ENCODE results near the gene C5orf58.

Gene C5orf58

GRCh38 chr5:170277867-170278281, 45.1 kb downstream of the C5orf58 start:
- H3K27ac ChIP-seq, result no peak overlapping the region
- TF ChIP-seq FOXP2 (optimal IDR thresholded peaks at IDR 0.05; ENCODE audit: control extremely low read depth, extremely low read length, insufficient read depth) (no peak), POLR2AphosphoS5 (IDR thresholded peaks at IDR 0.05; ENCODE audit: borderline replicate concordance, low read depth, low read length) (no peak), EZH2 (IDR thresholded peaks at IDR 0.05) (no peak)
- DNase-seq (ENCODE audit: low read depth, low spot score), result no peak

DNA sequence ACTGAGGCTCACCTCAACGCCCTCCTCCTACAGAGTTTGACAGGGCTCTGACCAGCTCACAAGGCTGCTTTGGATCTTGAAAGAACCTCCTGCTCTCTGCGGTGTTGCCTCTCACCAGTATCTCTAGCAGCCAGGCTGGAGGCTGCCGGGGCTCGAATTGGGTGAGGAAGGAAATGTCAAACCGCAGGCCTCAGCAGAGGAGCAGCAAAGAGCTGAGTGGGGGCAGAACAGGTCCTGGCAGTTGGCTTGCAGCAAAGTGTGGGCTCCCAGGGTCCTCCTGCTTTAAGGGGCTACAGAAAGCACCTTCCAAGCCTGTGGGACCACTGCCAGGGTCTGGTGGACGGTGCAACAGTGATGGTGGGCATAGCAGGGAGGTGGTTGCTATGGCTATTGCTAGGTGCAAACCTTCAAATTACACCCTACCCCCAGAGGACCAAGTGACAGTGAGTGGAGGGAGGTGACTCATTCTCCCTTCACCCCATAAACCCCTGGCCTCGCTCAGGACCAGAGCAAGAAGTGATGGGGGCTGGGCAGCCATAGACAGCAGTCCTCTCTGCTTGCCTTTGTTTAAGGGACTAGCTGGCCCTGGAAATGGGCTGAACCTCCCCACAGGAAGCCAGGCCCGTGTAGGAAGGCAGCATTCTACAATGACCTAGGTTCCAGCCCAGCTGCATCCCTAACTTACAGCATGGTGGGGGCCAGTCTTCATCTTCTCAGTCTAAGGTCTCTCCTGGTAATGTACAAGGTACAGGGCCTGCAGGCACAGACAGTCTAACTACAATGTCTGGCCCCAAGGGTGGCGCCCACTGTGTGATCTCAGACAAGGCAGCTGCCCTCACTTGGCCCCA, 46.0 kb downstream of the C5orf58 start:
- DNase-seq (ENCODE audit: low read depth, low spot score), result no peak
- Histone ChIP-seq H3K4me3 (no peak overlapping the region), H3K36me3 (ENCODE audit: insufficient read depth, low read length) (no peaks in the 10 kb centered on the region), H3K9ac (ENCODE audit: insufficient read length) (no peak overlapping the region), H3K27ac (no peak overlapping the region), H3K9me3 (ENCODE audit: low read depth, low read length) (no peaks in the 10 kb centered on the region)
- TF ChIP-seq FOXP2 (optimal IDR thresholded peaks at IDR 0.05; ENCODE audit: control extremely low read depth, extremely low read length, insufficient read depth) (no peak), EZH2 (IDR thresholded peaks at IDR 0.05) (no peak)

More at GRCh38 chr5:170277867-170278281, 45.1 kb downstream of the C5orf58 start:
- no peak overlapping the region for H3K4me3 ChIP-seq
- no peaks in the 10 kb centered on the region for H3K9me3 ChIP-seq (ENCODE audit: low read depth, low read length)
- H3K36me3 ChIP-seq (ENCODE audit: insufficient read depth, low read length), result no peaks in the 10 kb centered on the region
- no peak overlapping the region for H3K9ac ChIP-seq (ENCODE audit: insufficient read length)

DNA sequence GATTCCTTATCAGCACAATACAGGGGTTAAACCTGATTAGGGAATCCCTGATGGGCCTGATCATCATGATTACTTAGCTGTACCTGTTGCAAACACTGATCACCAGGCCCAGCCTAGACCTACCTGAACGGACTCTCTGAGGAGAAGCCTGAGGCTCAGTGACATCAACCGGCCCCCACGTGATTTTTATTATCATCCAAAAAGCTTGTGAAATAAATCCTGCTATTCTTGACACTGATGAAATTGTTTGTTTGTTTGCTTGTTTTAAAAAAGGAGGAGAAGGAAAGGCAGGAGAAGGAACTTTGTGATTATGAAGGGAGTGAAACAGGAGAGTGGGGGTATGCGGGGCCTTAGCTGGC, 46.7 kb downstream of the C5orf58 start:
- H3K4me3 ChIP-seq, result no peak overlapping the region
- H3K9me3 ChIP-seq (ENCODE audit: low read depth, low read length), result no peaks in the 10 kb centered on the region
- DNase-seq (ENCODE audit: low read depth, low spot score), result no peak
- TF ChIP-seq EZH2 (IDR thresholded peaks at IDR 0.05) (no peak), FOXP2 (optimal IDR thresholded peaks at IDR 0.05; ENCODE audit: control extremely low read depth, extremely low read length, insufficient read depth) (no peak), POLR2AphosphoS5 (IDR thresholded peaks at IDR 0.05; ENCODE audit: borderline replicate concordance, low read depth, low read length) (no peak)
- no peaks in the 10 kb centered on the region for H3K36me3 ChIP-seq (ENCODE audit: insufficient read depth, low read length)
- H3K9ac ChIP-seq (ENCODE audit: insufficient read length), result no peak overlapping the region
- H3K27ac ChIP-seq, result no peak overlapping the region

DNA sequence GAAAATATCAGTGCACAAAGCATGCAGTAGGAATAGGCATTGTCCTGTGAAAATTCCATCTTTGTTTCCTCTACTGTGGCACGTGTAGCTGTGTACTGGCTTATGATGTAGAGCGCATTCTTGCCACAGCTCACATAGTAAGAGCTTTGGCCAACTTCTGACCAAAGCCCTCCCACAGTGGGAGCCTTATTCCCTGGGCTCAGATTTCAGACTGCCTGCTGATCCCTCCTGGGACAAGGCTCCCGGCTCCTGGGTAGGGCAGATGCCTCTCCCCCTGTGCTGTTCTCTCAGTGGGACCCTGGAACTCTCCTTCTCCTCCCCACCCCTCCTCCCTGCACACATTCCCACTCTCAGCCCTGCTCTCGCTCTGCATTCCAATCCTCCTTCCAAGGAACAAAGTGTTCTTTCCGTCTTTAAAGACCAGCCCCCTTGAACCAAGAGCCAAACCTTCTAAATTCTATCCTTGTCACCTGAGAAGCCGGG, 47.3 kb downstream of the C5orf58 start:
- no peak overlapping the region for H3K4me3 ChIP-seq
- H3K9ac ChIP-seq (ENCODE audit: insufficient read length), result no peak overlapping the region
- TF ChIP-seq EZH2 (IDR thresholded peaks at IDR 0.05), result no peak
- no peak for TF ChIP-seq POLR2AphosphoS5 (IDR thresholded peaks at IDR 0.05; ENCODE audit: borderline replicate concordance, low read depth, low read length)
- no peak for TF ChIP-seq FOXP2 (optimal IDR thresholded peaks at IDR 0.05; ENCODE audit: control extremely low read depth, extremely low read length, insufficient read depth)
- H3K27ac ChIP-seq, result no peak overlapping the region
- no peak for DNase-seq (ENCODE audit: low read depth, low spot score)
- H3K36me3 ChIP-seq (ENCODE audit: insufficient read depth, low read length), result no peaks in the 10 kb centered on the region
- no peaks in the 10 kb centered on the region for H3K9me3 ChIP-seq (ENCODE audit: low read depth, low read length)

DNA sequence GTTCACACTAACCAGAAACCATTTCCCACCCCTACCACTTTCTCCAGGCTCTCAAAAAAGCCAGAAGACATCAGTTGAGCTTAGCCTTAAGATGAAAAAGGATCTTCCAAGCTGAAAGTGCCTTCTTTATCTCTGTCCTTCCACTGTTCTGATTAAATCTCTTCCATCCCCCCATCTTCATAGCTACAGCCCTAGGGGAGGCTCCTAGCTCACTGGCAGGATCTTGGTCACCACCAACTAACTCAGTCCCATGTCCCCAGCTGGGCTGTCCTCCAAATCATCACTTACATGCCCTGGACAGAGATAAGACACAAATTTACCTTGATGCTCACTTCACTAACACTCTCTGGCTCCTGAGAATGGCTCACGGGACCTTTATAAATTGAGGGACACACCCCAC, 50.5 kb downstream of the C5orf58 start:
- no peak overlapping the region for H3K9ac ChIP-seq (ENCODE audit: insufficient read length)
- TF ChIP-seq POLR2AphosphoS5 (IDR thresholded peaks at IDR 0.05; ENCODE audit: borderline replicate concordance, low read depth, low read length) (no peak), FOXP2 (optimal IDR thresholded peaks at IDR 0.05; ENCODE audit: control extremely low read depth, extremely low read length, insufficient read depth) (no peak), EZH2 (IDR thresholded peaks at IDR 0.05) (no peak)
- H3K36me3 ChIP-seq (ENCODE audit: insufficient read depth, low read length), result no peaks in the 10 kb centered on the region
- no peak for DNase-seq (ENCODE audit: low read depth, low spot score)
- no peak overlapping the region for H3K4me3 ChIP-seq
- no peaks in the 10 kb centered on the region for H3K9me3 ChIP-seq (ENCODE audit: low read depth, low read length)
- H3K27ac ChIP-seq, result no peak overlapping the region

DNA sequence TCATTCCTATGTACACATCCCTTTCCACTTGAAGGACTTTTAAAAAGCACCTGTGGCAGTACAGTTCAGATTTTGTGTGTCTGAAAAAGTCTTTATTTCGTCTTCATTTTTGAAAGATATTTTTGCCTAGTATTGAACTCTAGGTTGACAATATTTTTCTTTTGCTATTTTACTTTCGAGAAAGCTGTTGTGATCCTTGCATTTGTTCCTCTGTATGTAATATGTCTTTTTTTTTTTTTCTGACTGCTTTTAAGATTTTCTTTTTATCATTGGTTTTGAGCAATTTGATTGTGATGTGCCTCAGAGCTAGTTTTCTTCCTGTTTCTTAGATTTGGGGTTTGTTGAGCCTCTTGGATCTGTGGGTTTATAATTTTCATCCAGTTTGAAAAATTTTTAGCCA, 51.4 kb downstream of the C5orf58 start:
- Histone ChIP-seq H3K27ac (no peak overlapping the region), H3K36me3 (ENCODE audit: insufficient read depth, low read length) (no peaks in the 10 kb centered on the region)
- DNase-seq (ENCODE audit: low read depth, low spot score), result no peak

GRCh38 chr5:170285181-170285580, 52.4 kb downstream of the C5orf58 start:
- H3K27ac ChIP-seq, result no peak overlapping the region
- H3K9me3 ChIP-seq (ENCODE audit: low read depth, low read length), result no peaks in the 10 kb centered on the region
- no peaks in the 10 kb centered on the region for H3K36me3 ChIP-seq (ENCODE audit: insufficient read depth, low read length)
- no peak overlapping the region for H3K4me3 ChIP-seq
- no peak for DNase-seq (ENCODE audit: low read depth, low spot score)
- no peak for TF ChIP-seq POLR2AphosphoS5 (IDR thresholded peaks at IDR 0.05; ENCODE audit: borderline replicate concordance, low read depth, low read length)
- no peak for TF ChIP-seq EZH2 (IDR thresholded peaks at IDR 0.05)
- no peak for TF ChIP-seq FOXP2 (optimal IDR thresholded peaks at IDR 0.05; ENCODE audit: control extremely low read depth, extremely low read length, insufficient read depth)
- H3K9ac ChIP-seq (ENCODE audit: insufficient read length), result no peak overlapping the region

More for the DNA sequence above, 51.4 kb downstream of the C5orf58 start:
- Histone ChIP-seq H3K4me3 (no peak overlapping the region), H3K9me3 (ENCODE audit: low read depth, low read length) (no peaks in the 10 kb centered on the region), H3K9ac (ENCODE audit: insufficient read length) (no peak overlapping the region)
- TF ChIP-seq POLR2AphosphoS5 (IDR thresholded peaks at IDR 0.05; ENCODE audit: borderline replicate concordance, low read depth, low read length), result no peak
- TF ChIP-seq FOXP2 (optimal IDR thresholded peaks at IDR 0.05; ENCODE audit: control extremely low read depth, extremely low read length, insufficient read depth), result no peak
- TF ChIP-seq EZH2 (IDR thresholded peaks at IDR 0.05), result no peak

GRCh38 chr5:170286386-170286925, 53.7 kb downstream of the C5orf58 start:
- H3K36me3 ChIP-seq (ENCODE audit: insufficient read depth, low read length), result no peaks in the 10 kb centered on the region
- no peak overlapping the region for H3K4me3 ChIP-seq
- no peaks in the 10 kb centered on the region for H3K9me3 ChIP-seq (ENCODE audit: low read depth, low read length)
- DNase-seq (ENCODE audit: low read depth, low spot score), result no peak
- no peak overlapping the region for H3K27ac ChIP-seq
- TF ChIP-seq POLR2AphosphoS5 (IDR thresholded peaks at IDR 0.05; ENCODE audit: borderline replicate concordance, low read depth, low read length), result no peak
- TF ChIP-seq FOXP2 (optimal IDR thresholded peaks at IDR 0.05; ENCODE audit: control extremely low read depth, extremely low read length, insufficient read depth), result no peak
- no peak for TF ChIP-seq EZH2 (IDR thresholded peaks at IDR 0.05)
- H3K9ac ChIP-seq (ENCODE audit: insufficient read length), result no peak overlapping the region

Measured in SK-N-MC (cell line).